Measurements from ENCODE around the gene PBX1. TPM values are rescaled to one million over a fixed set of nuclear protein-coding genes. Genes with fewer than 3 reads are reported as not detected.

Gene PBX1
- total RNA-seq, 6 experiments from 2014 or later, result 3.1 to 7.9 (median 6.9) TPM

DNA sequence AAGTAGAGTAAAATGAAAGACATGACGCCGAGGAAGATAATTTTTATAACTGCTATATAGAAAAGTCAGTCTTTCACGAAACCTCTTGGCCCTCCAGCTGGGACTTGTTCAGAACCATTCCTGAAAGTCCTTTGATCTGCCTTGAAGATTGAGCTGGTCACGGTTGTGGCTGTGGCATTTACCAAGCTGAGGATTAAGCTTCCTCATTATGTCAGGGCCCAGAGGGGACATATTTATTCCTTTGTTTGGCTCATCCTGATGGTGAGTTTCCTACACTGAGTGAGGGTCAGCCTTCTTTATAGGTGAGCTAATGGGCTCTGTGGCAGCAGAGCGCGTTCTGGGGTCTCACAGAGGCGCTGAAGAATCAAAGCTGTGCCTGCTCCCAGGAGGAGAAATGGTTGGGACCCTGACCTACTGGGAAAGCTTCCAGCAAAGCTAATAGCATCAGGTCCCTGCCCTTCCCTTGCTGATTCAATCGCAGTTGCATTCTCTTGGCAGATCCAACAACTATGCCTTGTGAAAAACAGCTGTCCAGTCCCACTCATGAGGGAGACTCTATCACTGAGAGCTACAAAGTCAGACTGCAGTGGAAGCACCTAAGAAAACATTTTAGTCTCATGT, 43.2 kb upstream of the PBX1 start:
- Histone ChIP-seq H3K9me3 (no peaks in the 10 kb centered on the region), H3K27ac (no peak overlapping the region), H3K4me1 (no peaks in the 10 kb centered on the region), H3K36me3 (no peaks in the 10 kb centered on the region), H3K4me3 (no peak overlapping the region), H3K27me3 (no peaks in the 10 kb centered on the region)
- DNase-seq, result no peak
- TF ChIP-seq CTCF (IDR thresholded peaks at IDR 0.05), result no peak
- no peak for TF ChIP-seq POLR2A (IDR thresholded peaks at IDR 0.05)
- 69% methylated on average over 6 of the region's 8 CpGs for WGBS (ENCODE audit: insufficient coverage, low coverage, low lambda C conversion rate, missing lambda C conversion rate)
- no peak for ATAC-seq
- intact Hi-C loops (cut with DNase I), result no loop called here

DNA sequence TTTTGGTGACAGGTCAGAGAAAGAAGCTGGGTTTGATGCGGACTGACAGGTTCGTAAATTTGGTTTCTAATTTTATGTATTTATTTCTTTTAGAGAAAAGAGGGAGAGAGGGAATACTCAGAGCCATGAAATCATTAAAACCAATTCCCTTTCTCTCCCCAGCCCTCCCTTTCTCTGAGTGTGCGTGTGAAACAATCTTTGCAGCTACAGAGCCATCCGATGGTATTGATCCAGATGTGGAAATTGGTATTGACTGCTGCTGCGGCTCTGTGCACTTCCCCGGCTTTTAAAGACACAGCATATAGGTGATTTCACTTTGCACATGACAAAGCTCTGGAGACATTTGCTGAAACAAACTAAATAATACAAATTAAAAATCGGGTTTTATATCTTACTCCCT, 42.4 kb upstream of the PBX1 start:
- Histone ChIP-seq H3K27ac (no peak overlapping the region), H3K27me3 (no peaks in the 10 kb centered on the region), H3K36me3 (no peaks in the 10 kb centered on the region), H3K4me3 (no peak overlapping the region), H3K9me3 (no peaks in the 10 kb centered on the region), H3K4me1 (no peaks in the 10 kb centered on the region)
- intact Hi-C loops (cut with DNase I), result no loop called here
- TF ChIP-seq CTCF (IDR thresholded peaks at IDR 0.05), result no peak
- TF ChIP-seq POLR2A (IDR thresholded peaks at IDR 0.05), result no peak
- ATAC-seq, result no peak
- DNase-seq, result no peak
- WGBS (ENCODE audit: insufficient coverage, low coverage, low lambda C conversion rate, missing lambda C conversion rate), result 28% methylated on average over 7 of the region's 7 CpGs

- WGBS (ENCODE audit: insufficient coverage, low coverage, low lambda C conversion rate, missing lambda C conversion rate), result 52% methylated on average over 3 of the region's 3 CpGs
Measured at GRCh38 chr1:164518692-164519332, 40.2 kb upstream of the PBX1 start.

DNA sequence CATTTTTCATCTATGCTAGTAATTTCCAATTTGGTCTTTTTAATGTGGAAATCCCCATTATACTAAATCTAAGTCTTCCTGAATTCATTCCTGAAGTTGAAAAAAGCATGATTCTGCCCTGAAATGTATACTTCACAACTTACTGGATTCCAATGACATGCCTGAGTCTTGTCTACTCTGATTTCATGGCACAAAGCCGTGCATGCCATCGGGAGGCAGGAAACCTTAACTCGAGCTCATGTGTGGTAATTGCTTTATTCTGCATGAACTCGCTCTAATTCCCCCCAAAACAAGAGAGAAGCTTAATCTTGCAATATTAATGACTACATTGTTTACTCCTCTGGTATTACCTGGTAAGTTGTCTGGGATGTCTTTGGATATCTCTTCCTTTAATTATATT, 39.6 kb upstream of the PBX1 start:
- TF ChIP-seq CTCF (IDR thresholded peaks at IDR 0.05) (no peak), POLR2A (IDR thresholded peaks at IDR 0.05) (no peak)
- H3K27ac ChIP-seq, result no peak overlapping the region
- ATAC-seq (no peak), DNase-seq (no peak)
- intact Hi-C loops (cut with DNase I), result no loop called here
- H3K27me3 ChIP-seq, result no peaks in the 10 kb centered on the region
- WGBS (ENCODE audit: insufficient coverage, low coverage, low lambda C conversion rate, missing lambda C conversion rate), result 76% methylated on average over 4 of the region's 4 CpGs
- no peaks in the 10 kb centered on the region for H3K4me1 ChIP-seq
- no peaks in the 10 kb centered on the region for H3K9me3 ChIP-seq
- no peak overlapping the region for H3K4me3 ChIP-seq
- no peaks in the 10 kb centered on the region for H3K36me3 ChIP-seq

More at GRCh38 chr1:164518692-164519332, 40.2 kb upstream of the PBX1 start:
- TF ChIP-seq POLR2A (IDR thresholded peaks at IDR 0.05) (no peak), CTCF (IDR thresholded peaks at IDR 0.05) (no peak)
- intact Hi-C loops (cut with DNase I), result no loop called here
- no peaks in the 10 kb centered on the region for H3K9me3 ChIP-seq
- H3K36me3 ChIP-seq, result no peaks in the 10 kb centered on the region
- H3K27ac ChIP-seq, result no peak overlapping the region
- DNase-seq (no peak), ATAC-seq (no peak)
- no peak overlapping the region for H3K4me3 ChIP-seq
- no peaks in the 10 kb centered on the region for H3K4me1 ChIP-seq
- no peaks in the 10 kb centered on the region for H3K27me3 ChIP-seq

Data from right lobe of liver (tissue), 6 donors.